Endodermal cell (in vitro differentiated cells): Measurements from ENCODE around the gene DNAH11. TPM values are rescaled to one million over a fixed set of nuclear protein-coding genes. Genes with fewer than 3 reads are reported as not detected.

Experiments used
- DNase-seq: peaks from one replicate; pipeline ENCODE4 v3.0.0-alpha.2; 2017
- H3K27ac ChIP-seq: 2 replicates; pipeline ENCODE4 v1.5.1; 2013; ENCODE audit warnings: mild to moderate bottlenecking, low read depth, low read length, moderate library complexity
- H3K27me3 ChIP-seq: 2 replicates; pipeline ENCODE4 v1.6.1; 2013; ENCODE audit warnings: mild to moderate bottlenecking, low read length, moderate library complexity; ENCODE audit not compliant: insufficient read depth, control insufficient read depth, poor library complexity, severe bottlenecking
- H3K36me3 ChIP-seq: 2 replicates; pipeline ENCODE4 v1.7.0; 2013; ENCODE audit warnings: mild to moderate bottlenecking, low read length, moderate library complexity; ENCODE audit not compliant: control insufficient read depth, insufficient read depth
- H3K4me1 ChIP-seq: one replicate; pipeline ENCODE4 v1.7.0; 2013; ENCODE audit warnings: low read length; ENCODE audit not compliant: control insufficient read depth, insufficient read depth
- H3K4me3 ChIP-seq: 2 replicates; pipeline ENCODE4 v1.5.1; 2013; ENCODE audit warnings: mild to moderate bottlenecking, low read length, moderate library complexity
- H3K9ac ChIP-seq: 2 replicates; pipeline ENCODE4 v1.6.1; 2013; ENCODE audit warnings: mild to moderate bottlenecking, low read length, moderate library complexity; ENCODE audit not compliant: poor library complexity, severe bottlenecking; ENCODE audit errors: extremely low read depth
- H3K9me3 ChIP-seq: 2 replicates; pipeline ENCODE4 v1.6.1; 2013; ENCODE audit warnings: mild to moderate bottlenecking, low read length, moderate library complexity; ENCODE audit not compliant: control insufficient read depth
- H3K27ac Mint-ChIP-seq: 2 replicates; pipeline ENCODE4 v1.8.0; 2020; ENCODE audit warnings: mixed read lengths
- H3K27me3 Mint-ChIP-seq: 2 replicates; pipeline ENCODE4 v1.8.0; 2021; ENCODE audit warnings: mild to moderate bottlenecking, mixed read lengths; ENCODE audit not compliant: insufficient read depth
- H3K36me3 Mint-ChIP-seq: 2 replicates; pipeline ENCODE4 v1.8.0; 2020; ENCODE audit warnings: low read depth, mixed read lengths
- H3K4me1 Mint-ChIP-seq: 2 replicates; pipeline ENCODE4 v1.8.0; 2020; ENCODE audit warnings: mixed read lengths
- H3K4me3 Mint-ChIP-seq: 2 replicates; pipeline ENCODE4 v1.8.0; 2020; ENCODE audit warnings: mild to moderate bottlenecking, moderate library complexity, mixed read lengths
- H3K9me3 Mint-ChIP-seq: 2 replicates; pipeline ENCODE4 v1.8.0; 2020; ENCODE audit warnings: mild to moderate bottlenecking, mixed read lengths
- CTCF ChIP-seq: fragments of 200-600 bp; sonication (generic); conservative IDR thresholded peaks from 2 replicates; pipeline ENCODE4 v1.5.0; 2021; ENCODE audit warnings: antibody characterized with exemption, mild to moderate bottlenecking
- WGBS, 2 experiments: methylation state at CpG; one replicate each; pipeline versions ENCODE4 v1.1.5 to v1.1.7; 2013; ENCODE audit warnings: missing lambda C conversion rate in 2 of 2, mixed read lengths in 1 of 2; ENCODE audit not compliant: insufficient coverage in 1 of 2, insufficient read length in 1 of 2; 5-methylcytosine and 5-hydroxymethylcytosine counted together
- total RNA-seq, 2 donors: library from RNA; stranded (reverse); fragmentation: NEBNext Ultra II Directional in 1 of 2; extraction: Animal tissue kit (Norgen Biotek cat#: 25700) in 1 of 2; gene quantifications; 2 replicates in 1 of 2; 3 replicates in 1 of 2; pipeline ENCODE4 v1.2.1, GENCODE V29; 2021

The DNAH11 gene
- total RNA-seq, 2 donors from 2014 or later, result 0.80 to 0.99 TPM

- Histone ChIP-seq H3K9ac (no peak overlapping the region), H3K27me3 (peaks cover 31% of the 10 kb centered on the region), H3K4me1 (no peaks in the 10 kb centered on the region), H3K9me3 (no peaks in the 10 kb centered on the region), H3K36me3 (no peaks in the 10 kb centered on the region), H3K27ac (no peak overlapping the region), H3K4me3 (no peak overlapping the region)
- DNase-seq, result peak; percentile 60
- no peaks in the 10 kb centered on the region for H3K9me3 Mint-ChIP-seq
- H3K36me3 Mint-ChIP-seq, result no peaks in the 10 kb centered on the region
- no peak overlapping the region for H3K27ac Mint-ChIP-seq
- H3K4me1 Mint-ChIP-seq, result peaks cover 13% of the 10 kb centered on the region
- no peak overlapping the region for H3K4me3 Mint-ChIP-seq
- peaks cover 19% of the 10 kb centered on the region for H3K27me3 Mint-ChIP-seq
- WGBS, 2 experiments, result 41 to 63% methylated on average over 5 to 6 of the region's 6 CpGs
- peak; percentile 53 for TF ChIP-seq CTCF
Measured at GRCh38 chr7:21828841-21829240, 286.0 kb downstream of the DNAH11 start.

- no peak for TF ChIP-seq CTCF
- Histone ChIP-seq H3K9me3 (no peaks in the 10 kb centered on the region), H3K36me3 (no peaks in the 10 kb centered on the region), H3K27ac (no peak overlapping the region), H3K27me3 (peaks cover 23% of the 10 kb centered on the region), H3K9ac (no peak overlapping the region), H3K4me3 (no peak overlapping the region), H3K4me1 (no peaks in the 10 kb centered on the region)
- no peak for DNase-seq
- Mint-ChIP-seq H3K4me3 (no peak overlapping the region), H3K27ac (no peak overlapping the region), H3K4me1 (peaks cover 13% of the 10 kb centered on the region), H3K27me3 (peaks cover 17% of the 10 kb centered on the region), H3K9me3 (no peaks in the 10 kb centered on the region), H3K36me3 (no peaks in the 10 kb centered on the region)
- WGBS, 2 experiments, result 92% methylated on average over 4 to 7 of the region's 7 CpGs
Measured at GRCh38 chr7:21829731-21830130, 286.9 kb downstream of the DNAH11 start.

GRCh38 chr7:21844742-21845141, 301.9 kb downstream of the DNAH11 start:
- Histone ChIP-seq H3K9ac (no peak overlapping the region), H3K27me3 (no peaks in the 10 kb centered on the region), H3K4me1 (no peaks in the 10 kb centered on the region), H3K36me3 (no peaks in the 10 kb centered on the region), H3K27ac (no peak overlapping the region), H3K4me3 (no peak overlapping the region), H3K9me3 (no peaks in the 10 kb centered on the region)
- H3K36me3 Mint-ChIP-seq, result no peaks in the 10 kb centered on the region
- no peak overlapping the region for H3K4me3 Mint-ChIP-seq
- H3K27ac Mint-ChIP-seq, result no peak overlapping the region
- H3K4me1 Mint-ChIP-seq, result no peaks in the 10 kb centered on the region
- no peaks in the 10 kb centered on the region for H3K27me3 Mint-ChIP-seq
- WGBS, 2 experiments, result 100% methylated on average over 1 of the region's 1 CpG; no CpG with 5 or more reads in 1 of the 2 experiments
- H3K9me3 Mint-ChIP-seq, result no peaks in the 10 kb centered on the region
- no peak for DNase-seq
- no peak for TF ChIP-seq CTCF
